ENCODE measurements around the gene TOB1.

DNA sequence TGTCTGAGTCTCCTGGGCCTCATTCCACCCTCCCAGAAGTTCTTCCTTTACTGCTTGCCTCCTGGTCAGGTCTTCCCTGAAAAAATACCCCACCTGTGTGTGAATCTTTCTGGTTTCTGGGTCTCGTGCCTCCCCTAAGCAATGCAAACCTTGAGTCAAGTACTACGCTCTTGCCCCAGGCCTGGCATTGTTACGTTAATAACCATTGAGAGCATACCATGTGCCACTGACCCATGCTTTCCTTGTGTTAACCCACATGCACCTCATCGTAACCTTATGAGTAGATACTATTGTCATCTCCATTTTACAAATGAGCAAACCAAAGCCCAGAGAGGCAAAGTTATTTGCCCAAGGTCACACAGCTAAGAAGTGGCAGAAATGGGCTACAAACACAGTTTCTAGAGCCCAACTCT lies 25.4 kb upstream of the TOB1 start:
- TF ChIP-seq, protein P1, sequence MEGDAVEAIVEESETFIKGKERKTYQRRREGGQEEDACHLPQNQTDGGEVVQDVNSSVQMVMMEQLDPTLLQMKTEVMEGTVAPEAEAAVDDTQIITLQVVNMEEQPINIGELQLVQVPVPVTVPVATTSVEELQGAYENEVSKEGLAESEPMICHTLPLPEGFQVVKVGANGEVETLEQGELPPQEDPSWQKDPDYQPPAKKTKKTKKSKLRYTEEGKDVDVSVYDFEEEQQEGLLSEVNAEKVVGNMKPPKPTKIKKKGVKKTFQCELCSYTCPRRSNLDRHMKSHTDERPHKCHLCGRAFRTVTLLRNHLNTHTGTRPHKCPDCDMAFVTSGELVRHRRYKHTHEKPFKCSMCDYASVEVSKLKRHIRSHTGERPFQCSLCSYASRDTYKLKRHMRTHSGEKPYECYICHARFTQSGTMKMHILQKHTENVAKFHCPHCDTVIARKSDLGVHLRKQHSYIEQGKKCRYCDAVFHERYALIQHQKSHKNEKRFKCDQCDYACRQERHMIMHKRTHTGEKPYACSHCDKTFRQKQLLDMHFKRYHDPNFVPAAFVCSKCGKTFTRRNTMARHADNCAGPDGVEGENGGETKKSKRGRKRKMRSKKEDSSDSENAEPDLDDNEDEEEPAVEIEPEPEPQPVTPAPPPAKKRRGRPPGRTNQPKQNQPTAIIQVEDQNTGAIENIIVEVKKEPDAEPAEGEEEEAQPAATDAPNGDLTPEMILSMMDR (IDR thresholded peaks at IDR 0.05), result no peak
- TF ChIP-seq POLR2A (IDR thresholded peaks at IDR 0.05), result no peak
